ENCODE measurements around the gene HEYL. TPM values are rescaled to one million over a fixed set of nuclear protein-coding genes. Genes with fewer than 3 reads are reported as not detected.

HEYL gene
- polyA plus RNA-seq, 4 donors: 1.1 to 4.7 (median 3.4) TPM; not detected in 1

DNA sequence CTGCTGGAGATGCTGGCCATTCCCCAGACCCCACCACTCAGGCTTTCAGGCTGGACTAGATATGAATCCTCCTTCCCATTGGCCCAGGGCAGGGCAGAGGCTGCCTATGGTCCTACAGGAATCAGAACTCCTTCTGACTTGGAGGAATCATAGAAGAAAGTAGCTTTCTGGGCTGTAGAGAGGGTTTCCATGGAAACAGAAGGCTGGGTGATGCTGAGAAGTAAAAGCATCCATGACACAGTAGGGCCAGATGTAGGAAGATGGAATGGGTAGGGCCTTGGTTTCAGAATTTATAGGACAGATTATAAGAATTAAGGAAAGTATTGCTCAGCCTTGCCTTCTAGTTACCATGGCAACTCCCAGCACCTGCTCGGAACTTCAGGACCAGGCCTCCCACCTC lies 23.4 kb upstream of the HEYL start:
- WGBS, 3 donors: 88 to 93% (median 90%) methylated on average over 1 of the region's 1 CpG
- H3K27me3 ChIP-seq (ENCODE audit: control insufficient read depth in 3 of 3, insufficient read depth in 3 of 3, low read length in 3 of 3): peaks cover 0 to 18% (median 0%) of the 10 kb centered on the region in 3 donors
- H3K4me3 ChIP-seq (ENCODE audit: low read depth in 1 of 3, low read length in 3 of 3): no peak overlapping the region
- H3K9me3 ChIP-seq (ENCODE audit: control insufficient read depth in 2 of 2, insufficient read depth in 1 of 2, low read depth in 1 of 2, low read length in 1 of 2): no peaks in the 10 kb centered on the region
- DNase-seq (no peak), FAIRE-seq (no peak)
- H3K36me3 ChIP-seq (ENCODE audit: control insufficient read depth in 3 of 3, insufficient read depth in 2 of 3, low read depth in 1 of 3, low read length in 3 of 3): no peaks in the 10 kb centered on the region
- no peak overlapping the region for H3K27ac ChIP-seq (ENCODE audit: low read depth in 1 of 3, low read length in 2 of 3)
- peaks cover 0 to under 1% (median 0%) of the 10 kb centered on the region in 3 donors for H3K4me1 ChIP-seq (ENCODE audit: control insufficient read depth in 3 of 3, insufficient read depth in 2 of 3, low read depth in 1 of 3, low read length in 2 of 3)

DNA sequence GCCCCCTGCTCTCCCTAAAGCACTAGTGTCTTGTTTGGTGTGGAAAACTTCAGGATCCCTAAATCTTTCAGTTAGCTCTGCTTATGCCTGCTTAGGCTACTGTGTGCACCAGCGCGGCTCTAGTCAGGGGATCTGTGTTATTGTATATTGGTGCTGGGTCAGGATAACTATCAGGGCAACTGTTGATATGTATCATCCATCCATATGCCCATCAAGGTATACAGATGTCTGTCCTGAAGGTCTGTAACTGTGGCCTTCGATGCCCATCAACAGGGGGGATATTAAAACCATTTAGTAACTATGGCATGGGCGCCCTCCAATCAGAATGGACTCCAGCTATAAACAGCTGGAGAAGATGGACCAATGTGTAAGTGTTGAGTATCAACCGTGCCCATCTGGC lies 20.1 kb upstream of the HEYL start:
- Histone ChIP-seq H3K9me3 (ENCODE audit: control insufficient read depth in 2 of 2, insufficient read depth in 1 of 2, low read depth in 1 of 2, low read length in 1 of 2) (no peaks in the 10 kb centered on the region), H3K27ac (ENCODE audit: low read depth in 1 of 3, low read length in 2 of 3) (no peak overlapping the region), H3K4me3 (ENCODE audit: low read depth in 1 of 3, low read length in 3 of 3) (no peak overlapping the region), H3K27me3 (ENCODE audit: control insufficient read depth in 3 of 3, insufficient read depth in 3 of 3, low read length in 3 of 3) (peaks cover 0 to 13% (median 0%) of the 10 kb centered on the region in 3 donors), H3K4me1 (ENCODE audit: control insufficient read depth in 3 of 3, insufficient read depth in 2 of 3, low read depth in 1 of 3, low read length in 2 of 3) (peaks cover 0 to 2% (median 0%) of the 10 kb centered on the region in 3 donors), H3K36me3 (ENCODE audit: control insufficient read depth in 3 of 3, insufficient read depth in 2 of 3, low read depth in 1 of 3, low read length in 3 of 3) (no peaks in the 10 kb centered on the region)
- 76 to 89% (median 88%) methylated on average over 5 of the region's 5 CpGs for WGBS, 3 donors
- FAIRE-seq (no peak), DNase-seq (no peak)

DNA sequence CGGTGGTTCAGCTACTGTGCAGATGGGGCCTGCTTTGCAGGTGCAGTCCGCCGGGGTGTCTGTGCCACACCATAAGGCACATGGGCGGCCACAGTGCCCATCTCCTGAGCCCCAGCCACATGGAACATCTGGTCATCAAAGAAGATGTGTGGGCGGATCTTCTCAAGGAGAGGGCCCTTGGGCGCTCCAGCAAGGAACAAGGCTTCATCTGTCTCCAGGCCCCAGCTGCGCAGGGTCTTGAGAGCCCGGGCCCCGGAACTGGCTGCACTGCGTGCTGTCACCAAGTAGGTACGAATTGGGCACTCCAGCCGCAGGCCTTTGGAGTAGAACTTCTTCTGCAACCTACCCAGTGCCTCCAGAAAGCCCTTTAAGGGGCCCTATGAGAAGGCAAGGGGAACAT lies 19.7 kb upstream of the HEYL start:
- no peak overlapping the region for H3K4me3 ChIP-seq (ENCODE audit: low read depth in 1 of 3, low read length in 3 of 3)
- no peaks in the 10 kb centered on the region for H3K9me3 ChIP-seq (ENCODE audit: control insufficient read depth in 2 of 2, insufficient read depth in 1 of 2, low read depth in 1 of 2, low read length in 1 of 2)
- H3K27ac ChIP-seq (ENCODE audit: low read depth in 1 of 3, low read length in 2 of 3): no peak overlapping the region
- H3K36me3 ChIP-seq (ENCODE audit: control insufficient read depth in 3 of 3, insufficient read depth in 2 of 3, low read depth in 1 of 3, low read length in 3 of 3): no peaks in the 10 kb centered on the region
- 93 to 96% (median 93%) methylated on average over 12 of the region's 12 CpGs for WGBS, 3 donors
- peaks cover 0 to 2% (median 0%) of the 10 kb centered on the region in 3 donors for H3K4me1 ChIP-seq (ENCODE audit: control insufficient read depth in 3 of 3, insufficient read depth in 2 of 3, low read depth in 1 of 3, low read length in 2 of 3)
- peaks cover 0 to 17% (median 0%) of the 10 kb centered on the region in 3 donors for H3K27me3 ChIP-seq (ENCODE audit: control insufficient read depth in 3 of 3, insufficient read depth in 3 of 3, low read length in 3 of 3)
- FAIRE-seq: no peak
- no peak for DNase-seq

DNA sequence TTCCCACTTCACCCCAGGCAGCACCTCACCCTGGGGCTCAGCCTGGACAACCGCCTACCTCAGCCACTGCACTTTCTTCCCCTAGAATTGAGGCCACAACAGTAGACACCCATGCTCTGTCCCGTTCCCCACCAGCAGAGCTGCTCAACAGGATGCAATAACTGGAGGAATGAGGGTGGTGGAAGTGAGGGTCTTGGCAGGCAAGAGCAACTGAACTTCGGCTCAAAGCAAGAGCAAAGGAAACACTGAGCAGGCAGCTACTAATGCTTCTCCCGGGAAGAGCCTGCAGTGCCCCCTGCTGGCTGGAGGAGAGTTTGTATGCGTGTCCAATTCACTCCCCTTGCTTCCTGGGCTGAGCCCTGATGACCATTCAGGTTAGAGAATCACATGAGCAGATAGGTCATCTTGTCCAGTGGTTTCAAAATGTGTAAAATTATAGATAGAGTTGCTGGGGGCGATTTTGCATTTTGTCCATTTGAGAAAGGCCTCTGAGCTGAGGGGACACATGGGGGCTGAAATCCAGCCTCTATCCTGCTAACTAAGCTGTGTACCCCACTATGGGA lies 18.6 kb upstream of the HEYL start:
- WGBS, 3 donors: 20 to 26% (median 25%) methylated on average over 6 of the region's 6 CpGs
- Histone ChIP-seq H3K27ac (ENCODE audit: low read depth in 1 of 3, low read length in 2 of 3) (no peak overlapping the region), H3K4me3 (ENCODE audit: low read depth in 1 of 3, low read length in 3 of 3) (no peak overlapping the region), H3K36me3 (ENCODE audit: control insufficient read depth in 3 of 3, insufficient read depth in 2 of 3, low read depth in 1 of 3, low read length in 3 of 3) (no peaks in the 10 kb centered on the region), H3K27me3 (ENCODE audit: control insufficient read depth in 3 of 3, insufficient read depth in 3 of 3, low read length in 3 of 3) (peaks cover 0 to 24% (median 0%) of the 10 kb centered on the region in 3 donors), H3K4me1 (ENCODE audit: control insufficient read depth in 3 of 3, insufficient read depth in 2 of 3, low read depth in 1 of 3, low read length in 2 of 3) (peaks cover 0 to 2% (median 0%) of the 10 kb centered on the region in 3 donors), H3K9me3 (ENCODE audit: control insufficient read depth in 2 of 2, insufficient read depth in 1 of 2, low read depth in 1 of 2, low read length in 1 of 2) (no peaks in the 10 kb centered on the region)
- FAIRE-seq: no peak
- peak; percentile 63 to 74 for DNase-seq

DNA sequence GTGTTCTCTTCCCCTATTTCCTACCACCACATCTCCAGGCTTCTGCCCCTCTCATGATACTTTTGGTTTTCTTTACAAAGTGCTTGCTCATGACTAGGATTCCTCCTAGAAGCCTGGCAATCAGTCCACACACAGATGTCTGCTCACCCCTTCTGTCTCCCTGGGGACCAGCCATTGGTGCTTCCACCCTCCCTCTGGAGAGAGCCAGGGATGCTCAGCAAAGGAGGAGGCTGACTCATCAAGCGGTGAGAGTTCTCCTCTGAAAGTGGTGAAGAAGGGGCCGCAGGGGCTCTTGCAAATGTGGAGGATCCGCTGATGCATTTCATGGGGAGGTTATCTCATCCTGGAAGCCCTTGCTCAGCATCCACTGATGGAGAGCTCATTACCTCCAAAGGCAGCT lies 18.0 kb upstream of the HEYL start:
- Histone ChIP-seq H3K4me3 (ENCODE audit: low read depth in 1 of 3, low read length in 3 of 3) (no peak overlapping the region), H3K36me3 (ENCODE audit: control insufficient read depth in 3 of 3, insufficient read depth in 2 of 3, low read depth in 1 of 3, low read length in 3 of 3) (no peaks in the 10 kb centered on the region), H3K27ac (ENCODE audit: low read depth in 1 of 3, low read length in 2 of 3) (no peak overlapping the region), H3K9me3 (ENCODE audit: control insufficient read depth in 2 of 2, insufficient read depth in 1 of 2, low read depth in 1 of 2, low read length in 1 of 2) (no peaks in the 10 kb centered on the region), H3K4me1 (ENCODE audit: control insufficient read depth in 3 of 3, insufficient read depth in 2 of 3, low read depth in 1 of 3, low read length in 2 of 3) (peaks cover 0 to 2% (median 0%) of the 10 kb centered on the region in 3 donors), H3K27me3 (ENCODE audit: control insufficient read depth in 3 of 3, insufficient read depth in 3 of 3, low read length in 3 of 3) (peaks cover 0 to 20% (median 0%) of the 10 kb centered on the region in 3 donors)
- DNase-seq (no peak), FAIRE-seq (no peak)
- WGBS, 3 donors: 76 to 97% (median 88%) methylated on average over 3 of the region's 3 CpGs

DNA sequence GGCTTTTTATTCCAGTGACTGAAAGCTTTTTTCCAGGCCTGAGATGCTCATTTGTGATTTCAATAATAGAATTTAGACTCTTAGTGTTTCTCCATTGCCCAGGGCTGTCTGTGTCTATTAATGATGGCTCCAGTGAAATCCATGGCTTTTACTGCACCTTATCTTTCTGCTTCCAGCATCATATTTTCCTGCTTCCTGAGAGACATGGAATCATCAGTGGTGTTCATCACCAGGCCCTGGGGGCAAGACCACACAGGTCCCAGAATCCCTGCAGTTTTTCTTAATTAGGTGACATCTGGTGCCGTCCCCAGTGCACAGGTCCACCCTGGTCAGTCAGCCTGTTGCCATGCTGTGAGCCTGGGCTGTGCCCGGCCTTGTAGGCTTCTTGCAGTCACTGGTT lies 16.9 kb upstream of the HEYL start:
- FAIRE-seq (no peak), DNase-seq (no peak)
- Histone ChIP-seq H3K27me3 (ENCODE audit: control insufficient read depth in 3 of 3, insufficient read depth in 3 of 3, low read length in 3 of 3) (peaks cover 0 to 20% (median 0%) of the 10 kb centered on the region in 3 donors), H3K4me1 (ENCODE audit: control insufficient read depth in 3 of 3, insufficient read depth in 2 of 3, low read depth in 1 of 3, low read length in 2 of 3) (peaks cover 0 to 2% (median 0%) of the 10 kb centered on the region in 3 donors), H3K36me3 (ENCODE audit: control insufficient read depth in 3 of 3, insufficient read depth in 2 of 3, low read depth in 1 of 3, low read length in 3 of 3) (no peaks in the 10 kb centered on the region), H3K9me3 (ENCODE audit: control insufficient read depth in 2 of 2, insufficient read depth in 1 of 2, low read depth in 1 of 2, low read length in 1 of 2) (no peaks in the 10 kb centered on the region), H3K4me3 (ENCODE audit: low read depth in 1 of 3, low read length in 3 of 3) (no peak overlapping the region), H3K27ac (ENCODE audit: low read depth in 1 of 3, low read length in 2 of 3) (no peak overlapping the region)
- WGBS, 3 donors: 84 to 86% (median 85%) methylated on average over 2 of the region's 2 CpGs

DNA sequence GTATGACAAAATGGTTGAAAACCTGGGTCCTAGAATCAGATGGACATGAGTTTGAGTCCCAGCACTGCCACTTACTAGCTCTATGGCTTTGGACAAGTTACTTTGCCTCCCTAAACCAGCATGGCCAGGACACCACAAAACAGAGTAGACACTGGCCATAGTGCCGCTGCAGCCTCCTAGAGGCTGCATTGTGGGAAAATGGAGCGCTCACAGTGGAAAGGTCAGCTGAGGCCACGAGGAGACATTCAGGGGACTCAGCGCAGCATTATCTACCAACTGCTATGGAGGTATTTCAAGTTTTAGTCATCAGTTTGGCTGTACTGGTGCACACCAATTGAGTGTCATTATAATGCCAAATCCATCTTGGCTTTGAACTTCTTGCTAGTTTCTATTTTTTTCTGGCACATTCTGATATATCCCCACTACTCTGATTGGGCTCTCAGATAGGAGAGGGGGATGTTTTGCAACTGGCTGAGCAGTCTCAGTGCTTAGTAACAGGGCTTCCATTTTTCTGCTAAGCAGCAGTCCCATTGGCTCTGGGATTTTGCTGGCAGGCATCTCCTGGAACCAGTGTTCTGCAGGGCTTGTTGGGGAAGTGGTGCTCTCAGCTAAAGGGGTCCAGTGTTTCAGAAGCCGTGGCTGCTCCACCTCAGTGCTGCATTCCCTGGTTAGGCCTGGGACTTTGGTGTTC lies 16.3 kb upstream of the HEYL start:
- Histone ChIP-seq H3K36me3 (ENCODE audit: control insufficient read depth in 3 of 3, insufficient read depth in 2 of 3, low read depth in 1 of 3, low read length in 3 of 3) (no peaks in the 10 kb centered on the region), H3K27ac (ENCODE audit: low read depth in 1 of 3, low read length in 2 of 3) (no peak overlapping the region), H3K4me3 (ENCODE audit: low read depth in 1 of 3, low read length in 3 of 3) (no peak overlapping the region), H3K9me3 (ENCODE audit: control insufficient read depth in 2 of 2, insufficient read depth in 1 of 2, low read depth in 1 of 2, low read length in 1 of 2) (no peaks in the 10 kb centered on the region), H3K27me3 (ENCODE audit: control insufficient read depth in 3 of 3, insufficient read depth in 3 of 3, low read length in 3 of 3) (peaks cover 0 to 20% (median 0%) of the 10 kb centered on the region in 3 donors), H3K4me1 (ENCODE audit: control insufficient read depth in 3 of 3, insufficient read depth in 2 of 3, low read depth in 1 of 3, low read length in 2 of 3) (peaks cover 0 to 2% (median 0%) of the 10 kb centered on the region in 3 donors)
- DNase-seq (no peak), FAIRE-seq (no peak)
- whole genome bisulfite sequencing, 3 donors: 76 to 79% (median 78%) methylated on average over 5 of the region's 5 CpGs

DNA sequence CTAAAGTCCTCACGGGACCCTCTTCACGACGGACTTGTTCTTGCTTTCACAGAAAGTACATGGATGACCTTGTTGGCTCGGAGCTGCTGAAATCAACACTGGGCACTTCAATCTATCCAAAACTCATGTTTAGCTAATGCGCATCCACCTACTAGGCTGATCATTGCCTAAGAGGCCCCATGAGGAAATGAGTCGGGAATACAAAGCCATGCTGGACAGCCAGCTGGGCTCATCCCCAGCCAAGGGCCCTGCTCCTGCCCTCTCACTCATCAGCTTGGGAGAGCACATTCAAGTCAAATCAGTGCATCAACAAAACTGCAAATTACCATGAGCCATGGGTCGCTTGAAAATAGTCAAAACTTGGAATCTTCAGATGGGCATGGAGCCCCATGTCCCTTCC lies 14.8 kb upstream of the HEYL start:
- FAIRE-seq (no peak), DNase-seq (no peak)
- Histone ChIP-seq H3K4me1 (ENCODE audit: control insufficient read depth in 3 of 3, insufficient read depth in 2 of 3, low read depth in 1 of 3, low read length in 2 of 3) (peaks cover 0 to 2% (median 0%) of the 10 kb centered on the region in 3 donors), H3K9me3 (ENCODE audit: control insufficient read depth in 2 of 2, insufficient read depth in 1 of 2, low read depth in 1 of 2, low read length in 1 of 2) (no peaks in the 10 kb centered on the region), H3K4me3 (ENCODE audit: low read depth in 1 of 3, low read length in 3 of 3) (no peak overlapping the region), H3K36me3 (ENCODE audit: control insufficient read depth in 3 of 3, insufficient read depth in 2 of 3, low read depth in 1 of 3, low read length in 3 of 3) (no peaks in the 10 kb centered on the region), H3K27ac (ENCODE audit: low read depth in 1 of 3, low read length in 2 of 3) (no peak overlapping the region), H3K27me3 (ENCODE audit: control insufficient read depth in 3 of 3, insufficient read depth in 3 of 3, low read length in 3 of 3) (peaks cover 0 to 20% (median 0%) of the 10 kb centered on the region in 3 donors)
- WGBS, 3 donors: 69 to 75% (median 69%) methylated on average over 7 of the region's 7 CpGs
